HepG2 (cell line): ENCODE measurements around the gene GDI1. TPM values are rescaled to one million over a fixed set of nuclear protein-coding genes. Genes with fewer than 3 reads are reported as not detected.

Experiments used
- ATAC-seq: fragments of 200-7000 bp; cut with Tn5 transposase; 3 replicates; pipeline ENCODE4 v1.9.1; 2020; ENCODE audit warnings: mild to moderate bottlenecking, moderate library complexity
- BruUV-seq: library from RNA; stranded (reverse); fragments of 400-500 nt; replicated peaks from 2 replicates; lab custom pipeline; 2021; lab: Mats Ljungman, UMichigan
- CTCF ChIA-PET: fragments of 300-600 bp; formaldehyde crosslinking; extraction: SDS; loops from one replicate; lab custom pipeline; 2021; ENCODE audit warnings: low total read pairs, inconsistent platforms, low intra/inter-chr PET ratio; lab: Yijun Ruan, JAX
- POLR2A ChIA-PET: fragments of 350-600 bp; sonication (Branson Sonifier 250); formaldehyde crosslinking; loops from one replicate; lab custom pipeline; 2020; ENCODE audit warnings: antibody characterized with exemption, inconsistent platforms; lab: Yijun Ruan, JAX
- DNase-seq: peaks from one replicate; pipeline ENCODE4 v3.0.0-alpha.2; 2015; ENCODE audit warnings: low spot score
- FAIRE-seq: peaks from 3 replicates; lab custom pipeline; 2011; peaks lifted over from hg19 to GRCh38; lab: Jason Lieb, UNC
- H2AFZ ChIP-seq: one replicate; pipeline ENCODE4 v1.6.1; 2011; ENCODE audit warnings: low read length, inconsistent platforms
- H3K27ac ChIP-seq: fragments of 300-600 bp; 3 replicates; pipeline ENCODE4 v1.8.0; 2011; ENCODE audit warnings: mixed run types, mild to moderate bottlenecking, mixed read lengths, low read length, inconsistent platforms; ENCODE audit not compliant: insufficient read depth; ENCODE audit errors: extremely low read length
- H3K27me3 ChIP-seq, 2 experiments: fragments of 200-600 bp in 1 of 2; 2 replicates in 1 of 2; 3 replicates in 1 of 2; pipeline versions ENCODE4 v1.6.0 to v1.8.0; 2011; ENCODE audit warnings: low read length in 2 of 2, mild to moderate bottlenecking in 2 of 2, moderate library complexity in 2 of 2, inconsistent platforms in 1 of 2; ENCODE audit not compliant: insufficient read depth in 2 of 2, control insufficient read depth in 1 of 2
- H3K36me3 ChIP-seq, 2 experiments: fragments of 200-600 bp in 1 of 2; replicated peaks in 1 of 2; 2 replicates in 1 of 2; 3 replicates in 1 of 2; pipeline versions ENCODE4 v1.5.1 to v1.8.0; 2011; ENCODE audit warnings: low read length in 2 of 2, inconsistent platforms in 1 of 2; ENCODE audit not compliant: insufficient read depth in 2 of 2, control insufficient read depth in 1 of 2
- H3K4me1 ChIP-seq: 2 replicates; pipeline ENCODE4 v1.5.1; 2012; ENCODE audit warnings: low read length, inconsistent platforms; ENCODE audit not compliant: insufficient read depth
- H3K4me2 ChIP-seq: 2 replicates; pipeline ENCODE4 v1.6.0; 2011; ENCODE audit warnings: low read depth, low read length, inconsistent platforms
- H3K4me3 ChIP-seq, 3 experiments: fragments of 200-600 bp in 1 of 3; sonication (generic), shearing (Covaris generic) in 1 of 3; replicated peaks in 1 of 3; 2 replicates each; pipeline ENCODE4 v1.5.1; 2011 to 2016; ENCODE audit warnings: low read length in 3 of 3, inconsistent platforms in 2 of 3, low read depth in 2 of 3, mild to moderate bottlenecking in 2 of 3, control low read depth in 1 of 3, mixed read lengths in 1 of 3; ENCODE audit not compliant: insufficient read depth in 1 of 3
- H3K79me2 ChIP-seq: one replicate; pipeline ENCODE4 v1.6.1; 2011; ENCODE audit warnings: low read length, inconsistent platforms; ENCODE audit not compliant: insufficient read depth
- H3K9ac ChIP-seq: 2 replicates; pipeline ENCODE4 v1.6.0; 2011; ENCODE audit warnings: mild to moderate bottlenecking, low read depth, low read length, inconsistent platforms; ENCODE audit not compliant: insufficient read depth
- H3K9me3 ChIP-seq: 2 replicates; pipeline ENCODE4 v1.5.1; 2012; ENCODE audit warnings: mild to moderate bottlenecking, low read length
- H4K20me1 ChIP-seq: 2 replicates; pipeline ENCODE4 v1.6.0; 2011; ENCODE audit warnings: inconsistent platforms, mild to moderate bottlenecking, low read length, moderate library complexity; ENCODE audit not compliant: insufficient read depth
- FLYWCH1 ChIP-seq: sonication (generic); formaldehyde crosslinking; IDR thresholded peaks from 2 replicates; pipeline ENCODE4 v1.8.1; 2023; ENCODE audit warnings: mild to moderate bottlenecking, missing genetic modification reagents
- HDAC6 ChIP-seq: fragments of 200-600 bp; sonication (generic); IDR thresholded peaks from 2 replicates; pipeline ENCODE4 v1.7.0; 2017; ENCODE audit warnings: mild to moderate bottlenecking, antibody characterized with exemption, low read length, low read depth
- KDM5A ChIP-seq: fragments of 200-600 bp; sonication (generic); IDR thresholded peaks from 2 replicates; pipeline ENCODE4 v1.7.0; 2018; ENCODE audit warnings: antibody characterized with exemption, mild to moderate bottlenecking, low read length, borderline replicate concordance
- NR3C1 ChIP-seq: sonication (generic); formaldehyde crosslinking; IDR thresholded peaks from 2 replicates; pipeline ENCODE4 v1.4.0; 2020; ENCODE audit warnings: missing genetic modification reagents
- REPIN1 ChIP-seq: sonication (generic); formaldehyde crosslinking; IDR thresholded peaks from 2 replicates; pipeline ENCODE4 v1.8.0; 2022; ENCODE audit warnings: missing genetic modification reagents, low read depth, mild to moderate bottlenecking, borderline replicate concordance
- RXRB ChIP-seq: IDR thresholded peaks from 2 replicates; pipeline ENCODE4 v1.6.1; 2016; ENCODE audit warnings: borderline replicate concordance, missing genetic modification reagents, missing compliant biosample characterization
- SP140L ChIP-seq: sonication (generic); formaldehyde crosslinking; IDR thresholded peaks from 2 replicates; pipeline ENCODE4 v1.4.0; 2020; ENCODE audit warnings: missing genetic modification reagents, borderline replicate concordance
- TAF15 ChIP-seq: fragments of 200-400 bp; formaldehyde crosslinking; IDR thresholded peaks from one replicate; pipeline ENCODE4 v1.6.1; 2018; ENCODE audit warnings: mild to moderate bottlenecking, low read depth, low read length; ENCODE audit not compliant: poor library complexity, severe bottlenecking
- TCF7L2 ChIP-seq: IDR thresholded peaks from 2 replicates; pipeline ENCODE4 v1.6.1; 2011; ENCODE audit warnings: mild to moderate bottlenecking, low read depth, low read length, moderate library complexity
- YEATS4 ChIP-seq: sonication (generic); formaldehyde crosslinking; IDR thresholded peaks from 2 replicates; pipeline ENCODE4 v1.4.0; 2020; ENCODE audit warnings: missing genetic modification reagents, borderline replicate concordance
- ZEB1 ChIP-seq: IDR thresholded peaks from 2 replicates; pipeline ENCODE4 v1.6.1; 2012; ENCODE audit warnings: mild to moderate bottlenecking, low read depth, inconsistent platforms; ENCODE audit not compliant: insufficient replicate concordance
- ZNF550 ChIP-seq: sonication (generic); formaldehyde crosslinking; IDR thresholded peaks from 2 replicates; pipeline ENCODE4 v1.4.0; 2020; ENCODE audit warnings: mild to moderate bottlenecking, missing genetic modification reagents, borderline replicate concordance
- ZNF7 ChIP-seq: IDR thresholded peaks from 2 replicates; pipeline ENCODE4 v1.6.1; 2016; ENCODE audit warnings: missing biosample characterization, missing genetic modification reagents
- WGBS: methylation state at CpG from one replicate; pipeline ENCODE4 v1.1.6; 2017; ENCODE audit warnings: low lambda C conversion rate; 5-methylcytosine and 5-hydroxymethylcytosine counted together
- in situ Hi-C: cut with HindIII; loops from 2 replicates; pipeline ENCODE4 v1.10.0; 2017; ENCODE audit warnings: low pct_unique_long_range_greater_than_20kb; ENCODE audit not compliant: extremely low pct_ligation_motif_present
- intact Hi-C: fragments of 100-400 bp; cut with micrococcal nuclease; formaldehyde crosslinking; loops from one replicate; pipeline ENCODE4 v1.10.0; 2022; ENCODE audit not compliant: unreplicated experiment
- polyA plus RNA-seq, 8 experiments: library from polyadenylated mRNA; depleted of rRNA in 3 of 8; stranded (reverse) in 7 of 8; unstranded in 1 of 8; fragments of >200 nt; fragmentation: Illumina TruSeq in 4 of 8; extraction: Trizol in 4 of 8; gene quantifications; 2 replicates each; pipeline versions ENCODE4 v1.2.1 to v1.2.3, GENCODE V29; 2011 to 2016; ENCODE audit warnings: low read depth in 4 of 8, missing spikeins in 1 of 8, mixed read lengths in 1 of 8; ENCODE audit not compliant: insufficient read depth in 1 of 8
- total RNA-seq, 5 experiments: library from RNA; depleted of rRNA; stranded (reverse); fragments of >200 nt; fragmentation: Illumina TruSeq; extraction: Trizol; gene quantifications; 2 replicates each; pipeline ENCODE4 v1.2.3, GENCODE V29; 2016; ENCODE audit warnings: low read depth in 1 of 5
- TF ChIP-seq, protein P1 (sequence below): sonication (generic); formaldehyde crosslinking; conservative IDR thresholded peaks from 2 replicates; pipeline ENCODE4 v1.8.0; 2022; ENCODE audit warnings: low read depth, missing genetic modification reagents
- TF ChIP-seq, protein P2 (sequence below): IDR thresholded peaks from 2 replicates; pipeline ENCODE4 v1.6.1; 2016

GDI1 gene
- total and polyA plus RNA-seq, 2 of the 13 experiments (the other 11 are each of a cell fraction or from before 2014, with no cell fraction given): 17.4 to 105 TPM

DNA sequence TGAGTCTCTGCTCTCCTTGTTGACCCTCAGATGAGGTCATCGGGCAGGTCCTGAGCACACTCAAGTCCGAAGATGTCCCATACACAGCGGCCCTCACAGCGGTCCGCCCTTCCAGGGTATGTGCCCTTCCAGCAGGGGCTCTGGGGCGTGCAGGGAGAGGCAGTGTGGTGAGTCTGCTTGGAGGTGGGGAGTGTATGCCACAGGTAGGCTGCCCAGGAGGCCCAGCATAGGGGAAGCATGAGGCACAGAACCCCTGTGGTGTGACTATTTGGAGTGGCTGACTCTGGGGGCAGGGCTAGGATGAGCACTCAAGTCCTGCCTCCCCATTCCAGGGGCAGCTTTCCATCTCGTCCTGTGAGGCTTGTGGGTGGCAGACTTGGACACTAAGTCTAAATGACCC, 3.3 kb upstream of the GDI1 start:
- WGBS: 100% methylated on average over 1 of the region's 7 CpGs
- Histone ChIP-seq H3K27me3 (no peaks in the 10 kb centered on the region), H3K9me3 (no peaks in the 10 kb centered on the region), H3K79me2 (peaks cover 25% of the 10 kb centered on the region), H4K20me1 (no peaks in the 10 kb centered on the region), H3K4me2 (no peak overlapping the region), H3K27ac (no peak overlapping the region), H3K9ac (no peak overlapping the region), H3K4me3 (no peak overlapping the region), H3K36me3 (no peaks in the 10 kb centered on the region; a peak in 3 of 5 replicates), H2AFZ (no peak overlapping the region), H3K4me1 (peaks cover 26% of the 10 kb centered on the region)
- DNase-seq: no peak
- intact Hi-C loops (no loop called here), in situ Hi-C loops (no loop called here)
- ChIA-PET POLR2A (no interaction called here), CTCF (no interaction called here)
- no peak for TF ChIP-seq YEATS4
- no peak for TF ChIP-seq RXRB (CRISPR knock-in tag)
- TF ChIP-seq TCF7L2: no peak
- no peak for TF ChIP-seq TAF15
- no peak for TF ChIP-seq KDM5A
- no peak for TF ChIP-seq ZNF7 (CRISPR knock-in tag)
- TF ChIP-seq ZNF550: no peak
- TF ChIP-seq HDAC6: no peak
- no peak for TF ChIP-seq FLYWCH1 (CRISPR knock-in tag)
- TF ChIP-seq, protein P1, sequence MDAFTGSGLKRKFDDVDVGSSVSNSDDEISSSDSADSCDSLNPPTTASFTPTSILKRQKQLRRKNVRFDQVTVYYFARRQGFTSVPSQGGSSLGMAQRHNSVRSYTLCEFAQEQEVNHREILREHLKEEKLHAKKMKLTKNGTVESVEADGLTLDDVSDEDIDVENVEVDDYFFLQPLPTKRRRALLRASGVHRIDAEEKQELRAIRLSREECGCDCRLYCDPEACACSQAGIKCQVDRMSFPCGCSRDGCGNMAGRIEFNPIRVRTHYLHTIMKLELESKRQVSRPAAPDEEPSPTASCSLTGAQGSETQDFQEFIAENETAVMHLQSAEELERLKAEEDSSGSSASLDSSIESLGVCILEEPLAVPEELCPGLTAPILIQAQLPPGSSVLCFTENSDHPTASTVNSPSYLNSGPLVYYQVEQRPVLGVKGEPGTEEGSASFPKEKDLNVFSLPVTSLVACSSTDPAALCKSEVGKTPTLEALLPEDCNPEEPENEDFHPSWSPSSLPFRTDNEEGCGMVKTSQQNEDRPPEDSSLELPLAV (CRISPR knock-in tag): no peak
- no peak for TF ChIP-seq REPIN1
- TF ChIP-seq, protein P2, sequence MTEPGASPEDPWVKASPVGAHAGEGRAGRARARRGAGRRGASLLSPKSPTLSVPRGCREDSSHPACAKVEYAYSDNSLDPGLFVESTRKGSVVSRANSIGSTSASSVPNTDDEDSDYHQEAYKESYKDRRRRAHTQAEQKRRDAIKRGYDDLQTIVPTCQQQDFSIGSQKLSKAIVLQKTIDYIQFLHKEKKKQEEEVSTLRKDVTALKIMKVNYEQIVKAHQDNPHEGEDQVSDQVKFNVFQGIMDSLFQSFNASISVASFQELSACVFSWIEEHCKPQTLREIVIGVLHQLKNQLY (CRISPR knock-in tag): no peak
- TF ChIP-seq ZEB1: no peak
- no peak for TF ChIP-seq SP140L (CRISPR knock-in tag)
- no peak for TF ChIP-seq NR3C1 (CRISPR knock-in tag)
- no peak for ATAC-seq
- no peak for FAIRE-seq
- BruUV-seq: no TSS peak
